Fibroblast of villous mesenchyme (primary cell): Measurements from ENCODE around the gene PFDN2. TPM values are rescaled to one million over a fixed set of nuclear protein-coding genes. Genes with fewer than 3 reads are reported as not detected.
A peak's percentile ranks its signal among the peaks of the same experiment; 100 is the strongest.

Experiments
- DNase-seq: peaks from one replicate; pipeline ENCODE4 v3.0.0-alpha.2; 2010; ENCODE audit warnings: low read depth
- H3K4me3 ChIP-seq: 2 replicates; pipeline ENCODE4 v1.5.1; 2011; ENCODE audit warnings: low read depth, mild to moderate bottlenecking, low read length
- CTCF ChIP-seq: IDR thresholded peaks from 2 replicates; pipeline ENCODE4 v1.5.1; 2012; ENCODE audit warnings: low read depth, mild to moderate bottlenecking, low read length; ENCODE audit not compliant: insufficient read depth
- total RNA-seq: library from RNA; depleted of rRNA; stranded (reverse); fragments of >200 nt; gene quantifications from 2 replicates; pipeline ENCODE4 v1.2.3, GENCODE V29; 2012

Gene PFDN2
- total RNA-seq, 1 donor: 25.9 TPM

- H3K4me3 ChIP-seq: no peak overlapping the region
- TF ChIP-seq CTCF: no peak
- DNase-seq: no peak
Observed at GRCh38 chr1:161076410-161076809, 41.4 kb downstream of the PFDN2 start.

GRCh38 chr1:161074676-161075368 is 43.0 kb downstream of the PFDN2 start:
- TF ChIP-seq CTCF: no peak
- peak; percentile 51 for DNase-seq
- H3K4me3 ChIP-seq: peak overlapping the region; percentile 27

GRCh38 chr1:161073474-161074121 is 44.2 kb downstream of the PFDN2 start:
- TF ChIP-seq CTCF: no peak
- no peak overlapping the region for H3K4me3 ChIP-seq
- DNase-seq: no peak

GRCh38 chr1:161072751-161073449 is 44.9 kb downstream of the PFDN2 start:
- DNase-seq: no peak
- no peak for TF ChIP-seq CTCF
- no peak overlapping the region for H3K4me3 ChIP-seq

- DNase-seq: peak; percentile 67
- no peak overlapping the region for H3K4me3 ChIP-seq
- peak; percentile 68 for TF ChIP-seq CTCF
Observed at GRCh38 chr1:161071886-161072371, 45.9 kb downstream of the PFDN2 start.

- DNase-seq: no peak
- H3K4me3 ChIP-seq: no peak overlapping the region
Observed at GRCh38 chr1:161070761-161071160, 47.1 kb downstream of the PFDN2 start.

More at GRCh38 chr1:161070761-161071160, 47.1 kb downstream of the PFDN2 start:
- TF ChIP-seq CTCF: no peak
